Activated CD4-positive, alpha-beta memory T cell treated with anti-CD3 and anti-CD28 coated beads for 36 hours (primary cell): ENCODE results near the gene GNLY. TPM values are rescaled to one million over a fixed set of nuclear protein-coding genes. Genes with fewer than 3 reads are reported as not detected.

Experiments
- CTCF ChIA-PET: fragments of 350-600 bp; sonication (Branson Sonifier 250); formaldehyde crosslinking; loops from one replicate; lab custom pipeline; 2021; ENCODE audit warnings: antibody characterized with exemption, inconsistent platforms; lab: Charles Lee
- POLR2A ChIA-PET: fragments of 350-600 bp; sonication (Branson Sonifier 250); formaldehyde crosslinking; loops from one replicate; lab custom pipeline; 2021; ENCODE audit warnings: antibody characterized with exemption; lab: Charles Lee
- DNase-seq: peaks from one replicate; pipeline ENCODE4 v3.0.0-alpha.2; 2020
- H3K27ac Mint-ChIP-seq: one replicate; pipeline ENCODE4 v1.8.0; 2021; ENCODE audit warnings: mixed read lengths
- H3K27me3 Mint-ChIP-seq: one replicate; pipeline ENCODE4 v1.8.0; 2021; ENCODE audit warnings: mixed read lengths
- H3K36me3 Mint-ChIP-seq: one replicate; pipeline ENCODE4 v1.8.0; 2021; ENCODE audit warnings: mixed read lengths
- H3K4me1 Mint-ChIP-seq: one replicate; pipeline ENCODE4 v1.8.0; 2021; ENCODE audit warnings: low read depth, mixed read lengths
- H3K4me3 Mint-ChIP-seq: one replicate; pipeline ENCODE4 v1.8.0; 2021; ENCODE audit warnings: mild to moderate bottlenecking, mixed read lengths
- H3K9me3 Mint-ChIP-seq: one replicate; pipeline ENCODE4 v1.8.0; 2021; ENCODE audit warnings: mixed read lengths
- intact Hi-C: fragments of 100-400 bp; cut with micrococcal nuclease; formaldehyde crosslinking; loops from one replicate; pipeline ENCODE4 v1.15.1; 2023
- total RNA-seq, 2 experiments: library from RNA; stranded (reverse); gene quantifications; one replicate each; pipeline ENCODE4 v1.2.3, GENCODE V29; 2021

The GNLY gene
- total RNA-seq, 2 experiments from 2014 or later = 21.5 to 22.8 TPM

GRCh38 chr2:85741833-85742455, 47.8 kb downstream of the GNLY start:
- Mint-ChIP-seq H3K27ac (no peak overlapping the region), H3K4me1 (no peaks in the 10 kb centered on the region), H3K36me3 (no peaks in the 10 kb centered on the region), H3K27me3 (peaks cover 35% of the 10 kb centered on the region), H3K4me3 (no peak overlapping the region), H3K9me3 (no peaks in the 10 kb centered on the region)
- ChIA-PET POLR2A (no interaction called here), CTCF (interaction anchor here (0.7 to 4.3 kb wide), 4 partner anchors 9 to 74 kb away, joined by 3 to 29 read pairs (median 6); no protein-coding TSS in a partner anchor)
- no peak for DNase-seq
- intact Hi-C loops = no loop called here

- ChIA-PET POLR2A (interaction anchor here (0.7 kb wide), 1 partner anchor 10 kb away, joined by 3 read pairs; no protein-coding TSS in a partner anchor), CTCF (interaction anchor here (1.2 to 4.3 kb wide), 5 partner anchors 14 to 72 kb away, joined by 5 to 29 read pairs (median 8); no protein-coding TSS in a partner anchor)
- peaks cover 35% of the 10 kb centered on the region for H3K27me3 Mint-ChIP-seq
Observed at GRCh38 chr2:85743304-85743978, 49.3 kb downstream of the GNLY start.

GRCh38 chr2:85744055-85744454, 49.9 kb downstream of the GNLY start:
- ChIA-PET CTCF (interaction anchor here (1.5 to 2.6 kb wide), 2 partner anchors 15 to 69 kb away, joined by 6 to 13 read pairs; no protein-coding TSS in a partner anchor), POLR2A (no interaction called here)
- Mint-ChIP-seq H3K27me3 (peaks cover 35% of the 10 kb centered on the region), H3K4me3 (no peak overlapping the region), H3K27ac (no peak overlapping the region), H3K36me3 (no peaks in the 10 kb centered on the region), H3K9me3 (no peaks in the 10 kb centered on the region), H3K4me1 (no peaks in the 10 kb centered on the region)
- DNase-seq = no peak
- intact Hi-C loops = no loop called here

More at GRCh38 chr2:85743304-85743978, 49.3 kb downstream of the GNLY start:
- Mint-ChIP-seq H3K36me3 (no peaks in the 10 kb centered on the region), H3K9me3 (no peaks in the 10 kb centered on the region), H3K4me3 (no peak overlapping the region), H3K4me1 (no peaks in the 10 kb centered on the region), H3K27ac (no peak overlapping the region)
- intact Hi-C loops = no loop called here
- DNase-seq = no peak

GRCh38 chr2:85744741-85745601, 50.8 kb downstream of the GNLY start:
- ChIA-PET POLR2A (interaction anchor here (0.6 to 1.1 kb wide), 2 partner anchors 20 to 337 kb away, joined by 4 to 5 read pairs; no protein-coding TSS in a partner anchor), CTCF (interaction anchor here (0.6 to 2.6 kb wide), 6 partner anchors 16 to 286 kb away, joined by 3 to 13 read pairs (median 4); no protein-coding TSS in a partner anchor)
- Mint-ChIP-seq H3K27me3 (peaks cover 37% of the 10 kb centered on the region), H3K36me3 (no peaks in the 10 kb centered on the region), H3K9me3 (no peaks in the 10 kb centered on the region), H3K27ac (no peak overlapping the region), H3K4me1 (no peaks in the 10 kb centered on the region), H3K4me3 (no peak overlapping the region)
- no peak for DNase-seq
- intact Hi-C loops = no loop called here

GRCh38 chr2:85745619-85746018, 51.5 kb downstream of the GNLY start:
- H3K27ac Mint-ChIP-seq = no peak overlapping the region
- no peak overlapping the region for H3K4me3 Mint-ChIP-seq
- CTCF ChIA-PET = interaction anchor here (0.6 to 2.6 kb wide), 5 partner anchors 20 to 285 kb away, joined by 3 to 13 read pairs (median 3); no protein-coding TSS in a partner anchor
- H3K4me1 Mint-ChIP-seq = no peaks in the 10 kb centered on the region
- no peaks in the 10 kb centered on the region for H3K9me3 Mint-ChIP-seq
- H3K36me3 Mint-ChIP-seq = no peaks in the 10 kb centered on the region
- DNase-seq = no peak
- POLR2A ChIA-PET = interaction anchor here (1.1 kb wide), 1 partner anchor 20 kb away, joined by 4 read pairs; no protein-coding TSS in a partner anchor
- peaks cover 44% of the 10 kb centered on the region for H3K27me3 Mint-ChIP-seq
- intact Hi-C loops = no loop called here

GRCh38 chr2:85746321-85747004, 52.3 kb downstream of the GNLY start:
- Mint-ChIP-seq H3K4me3 (no peak overlapping the region), H3K4me1 (no peaks in the 10 kb centered on the region), H3K36me3 (no peaks in the 10 kb centered on the region), H3K9me3 (no peaks in the 10 kb centered on the region), H3K27me3 (peaks cover 42% of the 10 kb centered on the region), H3K27ac (no peak overlapping the region)
- DNase-seq = no peak
- POLR2A ChIA-PET = no interaction called here
- CTCF ChIA-PET = interaction anchor here (0.8 to 2.6 kb wide), 4 partner anchors 18 to 68 kb away, joined by 3 to 13 read pairs (median 5); no protein-coding TSS in a partner anchor
- intact Hi-C loops = no loop called here

- ChIA-PET POLR2A (no interaction called here), CTCF (interaction anchor here (1.0 to 1.5 kb wide), 3 partner anchors 19 to 67 kb away, joined by 3 to 6 read pairs (median 4); no protein-coding TSS in a partner anchor)
- Mint-ChIP-seq H3K27me3 (peaks cover 42% of the 10 kb centered on the region), H3K27ac (no peak overlapping the region), H3K36me3 (no peaks in the 10 kb centered on the region), H3K9me3 (no peaks in the 10 kb centered on the region), H3K4me1 (no peaks in the 10 kb centered on the region), H3K4me3 (no peak overlapping the region)
- intact Hi-C loops = no loop called here
- DNase-seq = no peak
Observed at GRCh38 chr2:85747441-85747840, 53.3 kb downstream of the GNLY start.

GRCh38 chr2:85748039-85748734, 54.0 kb downstream of the GNLY start:
- H3K27ac Mint-ChIP-seq = no peak overlapping the region
- intact Hi-C loops = no loop called here

More at GRCh38 chr2:85748039-85748734, 54.0 kb downstream of the GNLY start:
- ChIA-PET CTCF (interaction anchor here (1.3 to 1.5 kb wide), 2 partner anchors 64 to 66 kb away, joined by 3 to 6 read pairs; no protein-coding TSS in a partner anchor), POLR2A (no interaction called here)
- H3K4me1 Mint-ChIP-seq = no peaks in the 10 kb centered on the region
- no peaks in the 10 kb centered on the region for H3K9me3 Mint-ChIP-seq
- H3K4me3 Mint-ChIP-seq = no peak overlapping the region
- peaks cover 43% of the 10 kb centered on the region for H3K27me3 Mint-ChIP-seq
- no peak for DNase-seq
- no peaks in the 10 kb centered on the region for H3K36me3 Mint-ChIP-seq
